MCF 10A (cell line): ENCODE data around the gene MAEA. TPM values are rescaled to one million over a fixed set of nuclear protein-coding genes. Genes with fewer than 3 reads are reported as not detected.
"Not testable (repeated sequence)": the region's sequence is repeated elsewhere in the genome, so short reads cannot be mapped to it uniquely, and the experiment has no call there.

Experiments
- BruUV-seq: library from RNA; stranded (reverse); fragments of 400-500 nt; replicated peaks from 2 replicates; lab custom pipeline; 2021; lab: Mats Ljungman, UMichigan
- CTCF ChIA-PET: fragments of 300-600 bp; sonication (Branson Sonifier 250); formaldehyde crosslinking; extraction: SDS; loops from one replicate; lab custom pipeline; 2021; ENCODE audit warnings: antibody characterized with exemption, inconsistent platforms; lab: Yijun Ruan, JAX
- POLR2A ChIA-PET: fragments of 300-600, 350-650 bp; sonication (Branson Sonifier 250); formaldehyde crosslinking; extraction: SDS; loops from one replicate; lab custom pipeline; 2020; ENCODE audit warnings: antibody characterized with exemption, inconsistent platforms; lab: Yijun Ruan, JAX
- DNase-seq: peaks from one replicate; pipeline ENCODE4 v3.0.0-alpha.2; 2018; ENCODE audit not compliant: unreplicated experiment
- H3K27ac Mint-ChIP-seq: one replicate; pipeline ENCODE4 v1.8.0; 2022; ENCODE audit warnings: mild to moderate bottlenecking, low read depth, mixed read lengths; ENCODE audit not compliant: unreplicated experiment
- H3K27me3 Mint-ChIP-seq: one replicate; pipeline ENCODE4 v1.8.0; 2022; ENCODE audit warnings: mixed read lengths; ENCODE audit not compliant: insufficient read depth, unreplicated experiment
- H3K36me3 Mint-ChIP-seq: one replicate; pipeline ENCODE4 v1.8.0; 2022; ENCODE audit warnings: mild to moderate bottlenecking, moderate library complexity, mixed read lengths; ENCODE audit not compliant: insufficient read depth, unreplicated experiment
- H3K4me1 Mint-ChIP-seq: one replicate; pipeline ENCODE4 v1.8.0; 2022; ENCODE audit warnings: mixed read lengths; ENCODE audit not compliant: insufficient read depth, unreplicated experiment
- H3K4me3 Mint-ChIP-seq: one replicate; pipeline ENCODE4 v1.8.0; 2022; ENCODE audit warnings: mild to moderate bottlenecking, moderate library complexity, mixed read lengths; ENCODE audit not compliant: unreplicated experiment
- H3K9me3 Mint-ChIP-seq: one replicate; pipeline ENCODE4 v1.8.0; 2022; ENCODE audit warnings: mixed read lengths; ENCODE audit not compliant: unreplicated experiment
- intact Hi-C: fragments of 100-400 bp; cut with micrococcal nuclease; formaldehyde crosslinking; loops from 2 replicates; pipeline ENCODE4 v1.14.1; 2022
- total RNA-seq: library from RNA; stranded (reverse); gene quantifications from 2 replicates; pipeline ENCODE4 v1.2.3, GENCODE V29; 2022
- TF ChIP-seq, protein P1 (sequence below): fragments of 200-600 bp; IDR thresholded peaks from one replicate; pipeline ENCODE4 v1.8.0; 2022; ENCODE audit warnings: antibody characterized with exemption, mild to moderate bottlenecking; ENCODE audit not compliant: unreplicated experiment

MAEA gene
- total RNA-seq, 1 experiment from 2014 or later: 89.6 TPM

DNA sequence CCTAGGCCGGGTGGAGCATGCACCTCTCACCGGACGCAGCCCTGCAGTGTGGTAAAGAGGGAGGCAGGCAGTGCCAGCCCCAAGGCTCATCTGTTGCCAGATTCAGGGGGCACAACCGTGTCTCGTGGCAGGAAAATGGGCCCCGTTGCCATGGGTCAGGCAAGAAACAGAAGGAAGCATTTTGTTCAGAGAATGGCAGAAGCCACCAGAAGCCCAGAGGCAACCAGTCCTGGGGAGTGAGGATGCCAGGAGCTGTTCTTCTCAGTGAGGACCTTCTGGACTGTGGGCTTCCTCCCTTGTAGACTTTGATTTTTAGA is 44.8 kb downstream of the MAEA start:
- ChIA-PET POLR2A (no interaction called here), CTCF (no interaction called here)
- Mint-ChIP-seq H3K36me3 (peaks cover 93% of the 10 kb centered on the region), H3K27ac (no peak overlapping the region), H3K9me3 (peaks cover 8% of the 10 kb centered on the region), H3K27me3 (no peaks in the 10 kb centered on the region), H3K4me1 (peaks cover 21% of the 10 kb centered on the region), H3K4me3 (no peak overlapping the region)
- BruUV-seq: no TSS peak
- no peak for DNase-seq
- TF ChIP-seq, protein P1, sequence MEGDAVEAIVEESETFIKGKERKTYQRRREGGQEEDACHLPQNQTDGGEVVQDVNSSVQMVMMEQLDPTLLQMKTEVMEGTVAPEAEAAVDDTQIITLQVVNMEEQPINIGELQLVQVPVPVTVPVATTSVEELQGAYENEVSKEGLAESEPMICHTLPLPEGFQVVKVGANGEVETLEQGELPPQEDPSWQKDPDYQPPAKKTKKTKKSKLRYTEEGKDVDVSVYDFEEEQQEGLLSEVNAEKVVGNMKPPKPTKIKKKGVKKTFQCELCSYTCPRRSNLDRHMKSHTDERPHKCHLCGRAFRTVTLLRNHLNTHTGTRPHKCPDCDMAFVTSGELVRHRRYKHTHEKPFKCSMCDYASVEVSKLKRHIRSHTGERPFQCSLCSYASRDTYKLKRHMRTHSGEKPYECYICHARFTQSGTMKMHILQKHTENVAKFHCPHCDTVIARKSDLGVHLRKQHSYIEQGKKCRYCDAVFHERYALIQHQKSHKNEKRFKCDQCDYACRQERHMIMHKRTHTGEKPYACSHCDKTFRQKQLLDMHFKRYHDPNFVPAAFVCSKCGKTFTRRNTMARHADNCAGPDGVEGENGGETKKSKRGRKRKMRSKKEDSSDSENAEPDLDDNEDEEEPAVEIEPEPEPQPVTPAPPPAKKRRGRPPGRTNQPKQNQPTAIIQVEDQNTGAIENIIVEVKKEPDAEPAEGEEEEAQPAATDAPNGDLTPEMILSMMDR: no peak
- intact Hi-C loops: no loop called here

GRCh38 chr4:1335193-1335883 is 45.6 kb downstream of the MAEA start:
- H3K27ac Mint-ChIP-seq, CTCF ChIA-PET, H3K4me3 Mint-ChIP-seq: not testable (repeated sequence)

GRCh38 chr4:1336088-1336491 is 46.4 kb downstream of the MAEA start:
- H3K9me3 Mint-ChIP-seq: peaks cover 8% of the 10 kb centered on the region
- no peak overlapping the region for H3K4me3 Mint-ChIP-seq
- intact Hi-C loops: no loop called here
- ChIA-PET POLR2A (no interaction called here), CTCF (no interaction called here)
- H3K27me3 Mint-ChIP-seq: no peaks in the 10 kb centered on the region
- no TSS peak for BruUV-seq
- peak overlapping the region; percentile 35 for H3K27ac Mint-ChIP-seq
- peaks cover 93% of the 10 kb centered on the region for H3K36me3 Mint-ChIP-seq
- TF ChIP-seq, protein P1: no peak
- peaks cover 6% of the 10 kb centered on the region for H3K4me1 Mint-ChIP-seq
- DNase-seq: peak; percentile 80

More at GRCh38 chr4:1335193-1335883, 45.6 kb downstream of the MAEA start:
- H3K9me3 Mint-ChIP-seq, H3K27me3 Mint-ChIP-seq, intact Hi-C loops, BruUV-seq, DNase-seq, POLR2A ChIA-PET: not testable (repeated sequence)
- peaks cover 13% of the 10 kb centered on the region for H3K4me1 Mint-ChIP-seq
- H3K36me3 Mint-ChIP-seq: peaks cover 92% of the 10 kb centered on the region

- TF ChIP-seq, protein P1: no peak
- no peak overlapping the region for H3K4me3 Mint-ChIP-seq
- peaks cover 84% of the 10 kb centered on the region for H3K36me3 Mint-ChIP-seq
- peak overlapping the region; percentile 82 for H3K27ac Mint-ChIP-seq
- no peaks in the 10 kb centered on the region for H3K27me3 Mint-ChIP-seq
- H3K4me1 Mint-ChIP-seq: peaks cover 5% of the 10 kb centered on the region
- intact Hi-C loops: no loop called here
- DNase-seq: no peak
- POLR2A ChIA-PET: no interaction called here
- CTCF ChIA-PET: no interaction called here
- no TSS peak for BruUV-seq
- peaks cover 8% of the 10 kb centered on the region for H3K9me3 Mint-ChIP-seq
Measured at GRCh38 chr4:1337376-1337831, 47.7 kb downstream of the MAEA start.
